Activated CD4-positive, alpha-beta memory T cell treated with anti-CD3 and anti-CD28 coated beads, Interleukin-2, amount 10 ng/mL, durations not matched to agents 7 days and 5 days (primary cell): ENCODE results near the gene SLC44A3. TPM values are rescaled to one million over a fixed set of nuclear protein-coding genes. Genes with fewer than 3 reads are reported as not detected.

Experiments used
- CTCF ChIA-PET: fragments of 350-600 bp; sonication (Branson Sonifier 250); formaldehyde crosslinking; loops from one replicate; lab custom pipeline; 2021; ENCODE audit warnings: antibody characterized with exemption, inconsistent platforms; lab: Charles Lee
- POLR2A ChIA-PET: fragments of 350-600 bp; sonication (Branson Sonifier 250); formaldehyde crosslinking; loops from one replicate; lab custom pipeline; 2021; ENCODE audit warnings: antibody characterized with exemption; lab: Charles Lee
- DNase-seq: peaks from one replicate; pipeline ENCODE4 v3.0.0-alpha.2; 2020
- H3K27ac Mint-ChIP-seq: one replicate; pipeline ENCODE4 v1.8.0; 2021; ENCODE audit warnings: mild to moderate bottlenecking, mixed read lengths
- H3K27me3 Mint-ChIP-seq: one replicate; pipeline ENCODE4 v1.8.0; 2021; ENCODE audit warnings: mixed read lengths
- H3K36me3 Mint-ChIP-seq: one replicate; pipeline ENCODE4 v1.8.0; 2021; ENCODE audit warnings: low read depth, mixed read lengths
- H3K4me1 Mint-ChIP-seq: one replicate; pipeline ENCODE4 v1.8.0; 2021; ENCODE audit warnings: mixed read lengths
- H3K4me3 Mint-ChIP-seq: one replicate; pipeline ENCODE4 v1.8.0; 2021; ENCODE audit warnings: mild to moderate bottlenecking, mixed read lengths
- H3K9me3 Mint-ChIP-seq: one replicate; pipeline ENCODE4 v1.8.0; 2021; ENCODE audit warnings: mixed read lengths
- total RNA-seq, 2 experiments: library from RNA; stranded (reverse); gene quantifications; one replicate each; pipeline ENCODE4 v1.2.3, GENCODE V29; 2021

The SLC44A3 gene
- under 1 TPM; 0.25 to 0.35 TPM for total RNA-seq

DNA sequence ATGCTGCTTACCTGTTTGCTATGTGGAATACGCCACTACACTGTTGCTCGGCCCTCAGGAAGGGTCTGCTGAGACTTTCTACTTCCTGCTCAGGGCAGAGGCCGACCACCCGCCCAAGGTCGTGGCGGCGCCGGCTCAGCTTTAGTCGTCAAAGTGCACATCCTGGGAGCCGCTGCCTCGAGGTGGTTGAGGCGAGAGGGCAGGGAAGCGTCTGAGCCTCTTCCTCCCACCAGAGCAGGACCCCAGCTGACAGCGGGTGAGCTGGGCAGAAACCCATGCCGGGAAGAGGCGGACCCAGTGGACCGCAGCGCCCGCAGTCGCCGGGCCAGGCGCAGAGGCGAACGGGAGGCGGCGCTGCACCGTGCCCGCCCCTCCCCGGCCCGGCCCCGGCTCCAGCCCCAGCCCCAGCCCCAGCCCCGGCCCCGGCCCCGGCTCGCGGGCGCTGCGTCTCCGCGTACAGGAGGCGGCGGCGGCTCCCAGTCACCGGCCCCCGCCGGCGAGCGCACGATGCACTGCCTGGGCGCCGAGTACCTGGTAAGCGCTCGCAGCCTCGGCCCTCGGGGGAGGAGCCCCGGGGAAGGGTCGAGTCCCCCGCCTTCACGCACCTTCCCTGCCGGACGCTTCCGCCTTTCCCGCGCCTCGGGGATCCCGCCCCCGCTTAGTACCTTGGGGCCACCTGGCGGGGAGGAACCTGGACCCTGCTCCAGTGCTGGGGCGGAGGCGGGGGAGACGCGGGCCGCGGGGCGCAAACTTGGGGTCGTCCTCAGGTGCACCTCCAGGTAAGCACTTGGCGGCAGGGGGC is at the start of gene SLC44A3:
TSS of gene SLC44A3 (plus strand) at position 413 of the 802 bp plus-strand sequence. CDS start at position 508, 95 bp downstream.
- Mint-ChIP-seq H3K4me1 (peaks cover 3% of the 10 kb centered on the region), H3K36me3 (no peaks in the 10 kb centered on the region), H3K27me3 (peaks cover 47% of the 10 kb centered on the region), H3K4me3 (peak within 1 kb of the TSS; percentile 44), H3K27ac (no peak within 1 kb of the TSS), H3K9me3 (no peaks in the 10 kb centered on the region)
- peak; percentile 32 for DNase-seq
- POLR2A ChIA-PET = no interaction called here
- CTCF ChIA-PET = interaction anchor here (1.7 kb wide), 1 partner anchor 34 kb away, joined by 4 read pairs; no protein-coding TSS in a partner anchor

DNA sequence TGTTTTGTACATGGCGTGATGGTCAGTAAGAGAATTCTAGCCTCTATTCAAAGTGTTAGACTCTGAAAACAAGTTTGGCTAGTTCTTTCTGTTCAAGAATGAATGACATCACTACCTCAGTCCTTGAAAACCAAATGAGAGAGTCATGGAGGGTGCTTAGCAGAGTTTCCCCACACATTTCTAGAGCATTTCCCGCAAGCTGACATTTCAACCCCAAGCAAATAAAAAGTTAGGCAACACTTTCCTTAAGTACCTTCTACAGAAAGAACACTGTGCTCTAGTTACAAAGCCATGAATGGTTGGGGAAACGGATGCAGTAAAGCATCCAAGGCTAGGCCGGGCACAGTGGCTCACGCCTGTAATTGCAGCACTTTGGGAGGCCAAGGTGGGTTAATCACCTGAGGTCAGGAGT is 47.9 kb upstream of the SLC44A3 start:
- Mint-ChIP-seq H3K27ac (no peak overlapping the region), H3K36me3 (no peaks in the 10 kb centered on the region), H3K27me3 (peaks cover 3% of the 10 kb centered on the region), H3K4me1 (no peaks in the 10 kb centered on the region), H3K4me3 (no peak overlapping the region), H3K9me3 (no peaks in the 10 kb centered on the region)
- ChIA-PET POLR2A (no interaction called here), CTCF (no interaction called here)
- no peak for DNase-seq

- H3K27ac Mint-ChIP-seq = no peak overlapping the region
- ChIA-PET POLR2A (no interaction called here), CTCF (no interaction called here)
- no peaks in the 10 kb centered on the region for H3K36me3 Mint-ChIP-seq
- no peak for DNase-seq
- no peak overlapping the region for H3K4me3 Mint-ChIP-seq
- no peaks in the 10 kb centered on the region for H3K9me3 Mint-ChIP-seq
- no peaks in the 10 kb centered on the region for H3K4me1 Mint-ChIP-seq
- H3K27me3 Mint-ChIP-seq = peaks cover 3% of the 10 kb centered on the region
Measured at GRCh38 chr1:94772845-94773244, 47.3 kb upstream of the SLC44A3 start.

GRCh38 chr1:94773296-94773809 is 46.8 kb upstream of the SLC44A3 start:
- H3K4me1 Mint-ChIP-seq = no peaks in the 10 kb centered on the region
- no peak for DNase-seq
- H3K4me3 Mint-ChIP-seq = no peak overlapping the region
- H3K27ac Mint-ChIP-seq = no peak overlapping the region
- ChIA-PET POLR2A (no interaction called here), CTCF (no interaction called here)
- H3K27me3 Mint-ChIP-seq = peaks cover 3% of the 10 kb centered on the region
- no peaks in the 10 kb centered on the region for H3K36me3 Mint-ChIP-seq
- no peaks in the 10 kb centered on the region for H3K9me3 Mint-ChIP-seq

- Mint-ChIP-seq H3K4me3 (no peak overlapping the region), H3K27ac (no peak overlapping the region), H3K27me3 (peaks cover 5% of the 10 kb centered on the region), H3K9me3 (no peaks in the 10 kb centered on the region), H3K36me3 (no peaks in the 10 kb centered on the region), H3K4me1 (no peaks in the 10 kb centered on the region)
- POLR2A ChIA-PET = no interaction called here
- no peak for DNase-seq
- CTCF ChIA-PET = no interaction called here
Measured at GRCh38 chr1:94773931-94774422, 46.2 kb upstream of the SLC44A3 start.

DNA sequence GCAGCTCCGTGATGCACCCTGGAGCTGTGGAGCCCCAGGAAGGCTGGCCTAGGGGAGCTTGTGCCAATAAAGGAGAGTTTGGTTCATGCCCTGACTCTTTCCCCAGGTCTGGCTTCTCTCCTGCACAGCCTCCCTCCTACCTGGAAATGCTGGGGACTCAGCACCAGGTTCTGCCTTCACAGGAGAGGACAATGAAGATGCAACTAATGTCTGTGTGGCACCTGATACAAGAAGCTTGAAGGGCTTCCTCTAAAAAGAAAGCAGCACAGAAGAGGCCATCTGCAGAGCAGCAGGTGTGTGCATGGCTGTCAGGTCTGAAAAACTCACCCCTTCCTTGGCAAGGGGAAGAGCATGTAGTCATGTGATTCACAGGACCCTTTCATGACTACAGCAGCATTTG is 43.7 kb upstream of the SLC44A3 start:
- H3K4me3 Mint-ChIP-seq = no peak overlapping the region
- ChIA-PET CTCF (no interaction called here), POLR2A (no interaction called here)
- H3K36me3 Mint-ChIP-seq = no peaks in the 10 kb centered on the region
- no peaks in the 10 kb centered on the region for H3K4me1 Mint-ChIP-seq
- H3K27me3 Mint-ChIP-seq = peaks cover 16% of the 10 kb centered on the region
- H3K9me3 Mint-ChIP-seq = no peaks in the 10 kb centered on the region
- H3K27ac Mint-ChIP-seq = no peak overlapping the region
- no peak for DNase-seq

DNA sequence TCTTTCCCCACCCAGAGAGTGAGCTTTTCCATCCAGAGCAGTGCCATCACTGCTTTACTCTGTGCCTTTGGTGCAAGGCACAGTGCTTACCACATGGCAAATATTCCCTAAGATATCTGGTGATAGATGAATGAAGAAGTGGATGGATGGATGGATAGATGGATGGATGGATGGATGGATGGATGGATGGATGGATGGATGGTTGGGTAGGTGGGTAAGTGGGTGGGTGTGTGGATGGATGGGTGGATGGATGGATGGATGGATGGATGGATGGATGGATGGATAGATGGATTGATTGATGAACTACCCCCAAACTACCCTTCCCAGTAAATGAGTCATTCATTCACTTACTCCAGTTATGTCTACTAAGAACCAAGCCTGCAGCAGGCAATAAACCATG is 42.9 kb upstream of the SLC44A3 start:
- POLR2A ChIA-PET = no interaction called here
- H3K27me3 Mint-ChIP-seq = peaks cover 13% of the 10 kb centered on the region

GRCh38 chr1:94778808-94779207 is 41.3 kb upstream of the SLC44A3 start:
- CTCF ChIA-PET = no interaction called here
- POLR2A ChIA-PET = no interaction called here
- Mint-ChIP-seq H3K27me3 (peaks cover 15% of the 10 kb centered on the region), H3K4me1 (no peaks in the 10 kb centered on the region), H3K9me3 (no peaks in the 10 kb centered on the region), H3K4me3 (no peak overlapping the region), H3K36me3 (no peaks in the 10 kb centered on the region), H3K27ac (no peak overlapping the region)
- DNase-seq = no peak

More for the DNA sequence above, 42.9 kb upstream of the SLC44A3 start:
- H3K36me3 Mint-ChIP-seq = no peaks in the 10 kb centered on the region
- no peaks in the 10 kb centered on the region for H3K4me1 Mint-ChIP-seq
- DNase-seq = no peak
- no peaks in the 10 kb centered on the region for H3K9me3 Mint-ChIP-seq
- CTCF ChIA-PET = interaction anchor here (0.6 kb wide), 1 partner anchor 27 kb away, joined by 4 read pairs; no protein-coding TSS in a partner anchor
- no peak overlapping the region for H3K27ac Mint-ChIP-seq
- H3K4me3 Mint-ChIP-seq = no peak overlapping the region

GRCh38 chr1:94783342-94784189 is 36.6 kb upstream of the SLC44A3 start:
- Mint-ChIP-seq H3K27ac (no peak overlapping the region), H3K4me1 (no peaks in the 10 kb centered on the region), H3K27me3 (peaks cover 23% of the 10 kb centered on the region), H3K4me3 (no peak overlapping the region), H3K36me3 (no peaks in the 10 kb centered on the region), H3K9me3 (no peaks in the 10 kb centered on the region)
- DNase-seq = no peak
- ChIA-PET CTCF (no interaction called here), POLR2A (no interaction called here)

- Mint-ChIP-seq H3K9me3 (no peaks in the 10 kb centered on the region), H3K4me3 (no peak overlapping the region), H3K27ac (no peak overlapping the region), H3K4me1 (no peaks in the 10 kb centered on the region), H3K27me3 (peaks cover 21% of the 10 kb centered on the region), H3K36me3 (no peaks in the 10 kb centered on the region)
- no peak for DNase-seq
- ChIA-PET CTCF (no interaction called here), POLR2A (no interaction called here)
Measured at GRCh38 chr1:94784190-94784515, 36.0 kb upstream of the SLC44A3 start.

DNA sequence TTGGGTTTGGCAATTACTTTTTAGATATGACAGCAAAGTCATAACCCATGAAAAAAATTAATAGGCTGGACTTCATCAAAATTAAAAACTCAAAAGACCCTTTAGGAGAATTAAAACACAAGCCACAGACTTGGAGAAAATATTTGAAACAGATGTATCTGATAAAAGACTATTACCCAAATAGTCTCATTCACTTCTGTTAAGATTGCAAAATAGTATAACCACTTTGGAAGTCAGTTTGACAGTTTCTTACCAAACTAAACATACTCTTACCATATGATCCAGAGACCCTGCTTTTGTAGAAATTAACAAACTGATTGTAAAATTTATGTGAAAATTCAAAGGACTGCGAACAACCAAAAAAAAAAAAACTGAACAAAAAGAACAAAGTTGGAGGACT is 32.5 kb upstream of the SLC44A3 start:
- H3K4me3 Mint-ChIP-seq = no peak overlapping the region
- DNase-seq = no peak
- no peaks in the 10 kb centered on the region for H3K9me3 Mint-ChIP-seq
- H3K4me1 Mint-ChIP-seq = peaks cover 6% of the 10 kb centered on the region
- peaks cover 15% of the 10 kb centered on the region for H3K27me3 Mint-ChIP-seq
- CTCF ChIA-PET = no interaction called here
- H3K27ac Mint-ChIP-seq = no peak overlapping the region
- POLR2A ChIA-PET = no interaction called here
- H3K36me3 Mint-ChIP-seq = no peaks in the 10 kb centered on the region

GRCh38 chr1:94790246-94790645 is 29.9 kb upstream of the SLC44A3 start:
- Mint-ChIP-seq H3K4me3 (no peak overlapping the region), H3K9me3 (peaks cover 2% of the 10 kb centered on the region), H3K36me3 (no peaks in the 10 kb centered on the region), H3K4me1 (peaks cover 11% of the 10 kb centered on the region), H3K27ac (no peak overlapping the region), H3K27me3 (peaks cover 13% of the 10 kb centered on the region)
- ChIA-PET POLR2A (no interaction called here), CTCF (interaction anchor here (0.7 kb wide), 1 partner anchor 288 kb away, joined by 3 read pairs; no protein-coding TSS in a partner anchor)
- DNase-seq = no peak

DNA sequence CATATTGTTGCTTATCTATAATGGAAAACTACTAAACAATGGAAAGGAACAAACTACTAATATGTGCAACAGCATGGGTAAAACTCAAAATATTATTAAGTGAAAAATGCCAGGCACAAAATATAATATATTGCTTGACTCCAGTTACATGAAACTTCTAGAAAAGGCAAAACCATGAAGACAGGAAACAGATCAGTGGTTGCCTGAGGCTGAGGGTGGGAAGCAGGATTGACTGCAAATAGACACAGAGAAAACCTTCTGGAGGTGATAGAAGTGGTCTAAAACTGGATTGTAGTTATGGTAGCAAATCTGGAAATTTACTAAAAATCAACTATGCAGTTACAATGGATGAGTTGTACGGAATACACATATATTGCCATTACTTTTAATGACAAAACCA is 29.5 kb upstream of the SLC44A3 start:
- ChIA-PET CTCF (interaction anchor here (1.5 kb wide), 1 partner anchor 13 kb away, joined by 4 read pairs; no protein-coding TSS in a partner anchor), POLR2A (no interaction called here)
- DNase-seq = no peak
- peaks cover 13% of the 10 kb centered on the region for H3K27me3 Mint-ChIP-seq
- H3K36me3 Mint-ChIP-seq = no peaks in the 10 kb centered on the region
- H3K27ac Mint-ChIP-seq = no peak overlapping the region
- H3K9me3 Mint-ChIP-seq = peaks cover 2% of the 10 kb centered on the region
- peaks cover 16% of the 10 kb centered on the region for H3K4me1 Mint-ChIP-seq
- no peak overlapping the region for H3K4me3 Mint-ChIP-seq
